ENCODE measurements around the gene PLCB1.
"Not testable (repeated sequence)": the region's sequence is repeated elsewhere in the genome, so short reads cannot be mapped to it uniquely, and the experiment has no call there.

Gene PLCB1

DNA sequence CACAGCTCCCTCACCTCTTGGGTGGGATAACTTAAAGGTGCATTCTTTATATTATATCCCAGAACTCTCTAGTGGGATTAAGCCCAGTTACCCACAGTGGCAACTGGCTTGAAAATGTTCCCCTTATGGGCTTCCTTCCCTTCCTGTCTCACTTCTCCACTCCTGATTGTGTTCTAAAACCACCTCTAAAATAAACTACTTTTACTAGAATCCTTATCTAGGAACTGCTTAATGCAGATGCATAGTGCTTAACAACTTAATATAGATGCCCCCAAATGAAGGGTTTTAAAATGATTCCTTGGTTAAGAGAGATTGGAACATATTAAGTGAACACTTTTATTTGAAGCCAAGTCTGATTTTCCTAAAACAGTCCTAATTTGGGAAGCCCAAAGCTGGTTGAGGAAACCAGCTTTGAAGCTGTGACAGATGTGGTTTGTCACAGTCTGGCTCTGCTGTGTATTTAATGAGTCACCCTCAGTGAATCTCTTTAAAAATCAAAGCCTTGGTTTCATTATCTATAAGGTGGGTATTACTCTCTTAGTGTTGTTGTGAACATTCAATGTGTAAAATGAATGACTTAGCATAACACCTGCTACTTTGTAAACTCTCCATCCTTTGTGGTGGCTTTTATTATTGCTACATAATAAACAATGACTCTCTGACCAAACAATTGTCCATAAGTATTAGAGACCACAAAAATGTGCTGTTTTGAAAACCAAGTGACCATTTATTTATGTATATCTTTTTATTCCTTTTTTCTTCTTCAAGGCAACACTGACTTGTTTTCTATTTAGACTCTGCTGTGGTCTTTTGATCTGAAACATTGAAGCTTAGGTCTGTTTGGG is 24.4 kb downstream of the PLCB1 start:
- peak; percentile 18 for DNase-seq (ENCODE audit: low spot score)

- DNase-seq (ENCODE audit: low spot score) = not testable (repeated sequence)
Measured at GRCh38 chr20:8159217-8159616, 27.2 kb downstream of the PLCB1 start.

DNA sequence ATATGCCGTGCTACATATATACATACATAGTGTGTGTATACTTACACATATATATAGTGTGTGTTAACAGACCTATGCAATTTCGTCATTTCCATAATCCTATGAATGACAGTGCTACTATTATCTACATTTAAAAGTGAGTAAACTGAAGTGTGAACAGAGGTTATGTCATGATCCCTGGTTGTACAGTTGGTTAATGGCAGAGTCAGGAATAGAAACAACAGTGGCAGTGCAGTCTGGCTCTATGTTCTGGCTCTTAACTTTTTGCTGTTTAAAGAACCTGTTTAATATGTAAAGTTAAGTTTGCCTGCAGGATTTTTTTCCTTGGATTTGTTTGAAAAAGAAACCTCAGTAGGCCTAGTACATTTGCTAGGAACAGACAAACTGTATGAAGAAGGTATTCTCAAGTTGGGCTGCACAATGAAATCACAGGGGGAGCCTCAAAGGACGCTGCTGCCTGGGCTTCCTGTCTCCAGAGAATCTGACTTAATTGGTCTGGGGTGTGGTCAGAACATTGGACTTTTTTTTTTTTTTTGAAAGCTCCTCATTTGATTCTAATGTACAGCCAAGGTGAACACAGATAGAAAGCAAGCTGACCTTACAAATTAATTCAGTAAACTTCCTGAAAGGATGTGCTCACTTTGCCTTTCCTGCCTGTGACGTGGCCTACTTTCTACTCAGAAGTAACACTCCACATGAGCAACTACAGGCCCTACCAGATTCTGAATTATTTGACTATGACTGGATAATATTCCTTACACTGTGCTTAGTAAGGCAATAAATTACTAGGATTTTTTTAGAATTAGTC is 29.4 kb downstream of the PLCB1 start:
- no peak for DNase-seq (ENCODE audit: low spot score)

GRCh38 chr20:8162610-8163009 is 30.5 kb downstream of the PLCB1 start:
- DNase-seq (ENCODE audit: low spot score) = no peak

DNA sequence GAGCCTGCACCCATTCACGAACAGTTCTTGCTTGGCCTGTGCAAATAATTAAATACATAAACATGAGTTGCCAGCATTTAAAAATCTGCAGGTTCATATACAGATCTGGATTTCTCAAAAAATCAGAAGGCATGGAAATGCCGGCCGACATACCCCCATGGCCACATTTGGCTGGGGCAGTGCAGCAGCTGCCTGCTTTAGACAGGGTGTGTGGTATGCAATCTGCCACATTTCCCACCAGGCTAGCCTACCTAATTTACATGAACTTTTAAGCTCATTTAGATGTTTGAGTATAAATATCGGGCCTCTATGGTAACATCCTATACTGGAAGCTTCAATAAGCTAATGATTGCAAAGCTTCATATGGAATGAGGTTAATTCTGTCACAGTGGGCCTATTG is 31.5 kb downstream of the PLCB1 start:
- no peak for DNase-seq (ENCODE audit: low spot score)

DNA sequence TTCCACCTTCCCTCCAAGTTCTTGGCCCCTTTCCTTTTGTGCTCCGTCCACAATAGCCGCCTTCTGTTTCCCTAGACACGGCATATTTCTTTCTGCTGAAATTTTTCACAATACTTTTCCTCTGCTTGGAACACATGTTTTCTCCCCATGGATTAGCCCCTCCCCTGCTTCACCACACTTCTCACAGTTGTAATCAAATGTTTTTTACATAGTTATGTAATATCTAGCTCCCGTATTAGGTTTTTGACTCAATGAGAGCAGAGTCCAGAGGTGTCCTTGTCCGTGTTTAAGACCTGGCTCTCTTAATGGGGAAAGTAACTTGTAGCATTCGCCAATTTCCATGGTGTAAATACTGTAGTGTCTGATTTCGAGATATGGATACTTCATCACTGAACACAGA is 34.7 kb downstream of the PLCB1 start:
- DNase-seq (ENCODE audit: low spot score) = no peak

GRCh38 chr20:8168785-8169288 is 36.8 kb downstream of the PLCB1 start:
- no peak for DNase-seq (ENCODE audit: low spot score)

- no peak for DNase-seq (ENCODE audit: low spot score)
Measured at GRCh38 chr20:8170921-8171320, 38.9 kb downstream of the PLCB1 start.

DNA sequence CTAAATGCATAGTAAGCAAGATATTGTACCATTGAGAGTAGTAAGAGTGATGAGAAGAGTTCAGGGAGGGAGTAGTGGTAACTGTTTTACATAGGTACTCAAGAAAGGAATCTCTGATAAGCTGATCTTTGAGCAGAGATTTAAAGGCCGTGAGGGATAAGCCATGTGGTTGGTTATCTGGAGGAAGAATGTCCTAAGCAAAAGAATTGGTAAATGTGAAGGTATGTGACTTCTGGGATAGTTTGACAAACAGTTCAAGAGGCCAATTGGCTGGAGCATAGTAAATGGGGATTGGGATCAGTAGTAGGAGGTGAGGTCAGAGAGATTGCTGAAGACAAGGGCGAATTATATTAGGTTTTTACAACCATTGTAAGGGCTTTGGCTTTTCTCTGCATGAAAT is 40.1 kb downstream of the PLCB1 start:
- DNase-seq (ENCODE audit: low spot score) = no peak

DNA sequence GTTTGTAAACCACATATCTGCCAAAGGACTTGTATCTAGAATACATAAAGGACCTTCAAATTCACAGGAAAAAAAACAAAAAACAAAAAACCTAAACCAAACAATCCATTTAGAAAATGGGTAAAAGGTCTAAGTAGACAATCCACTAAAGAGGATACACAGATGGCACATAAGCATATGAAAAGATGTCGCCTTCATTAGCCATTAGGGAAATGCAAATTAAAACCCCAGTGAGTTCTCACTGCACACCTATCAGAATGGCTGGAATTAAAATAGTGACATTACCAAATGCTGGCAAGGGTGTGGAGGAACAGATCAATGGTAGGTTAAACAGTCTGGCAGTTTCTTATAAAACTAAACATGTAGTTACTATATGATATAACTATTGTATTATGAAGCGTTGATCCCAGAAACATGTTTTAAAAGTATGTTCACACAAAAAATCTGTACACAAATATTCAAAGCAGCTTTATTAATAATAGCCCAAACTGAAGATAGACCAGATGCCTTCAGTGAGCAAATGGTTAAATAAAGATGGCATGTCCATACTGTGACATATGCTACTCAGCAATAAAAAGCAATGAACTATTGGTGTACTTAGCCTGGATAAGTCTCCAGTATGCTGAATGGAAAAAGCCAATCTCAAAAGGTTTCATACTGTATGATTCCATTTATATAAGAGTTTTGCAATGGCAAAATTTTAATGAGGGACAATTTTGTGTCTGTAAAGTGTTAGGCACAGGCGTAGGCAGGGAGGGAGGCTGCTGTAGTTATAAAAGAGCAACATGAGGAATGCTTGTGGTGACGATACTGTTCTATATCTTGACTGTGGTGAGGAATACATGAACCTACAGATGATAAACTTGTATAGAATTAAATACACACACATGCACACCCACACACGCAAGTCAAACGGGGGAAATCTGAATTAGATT is 43.9 kb downstream of the PLCB1 start:
- no peak for DNase-seq (ENCODE audit: low spot score)

DNA sequence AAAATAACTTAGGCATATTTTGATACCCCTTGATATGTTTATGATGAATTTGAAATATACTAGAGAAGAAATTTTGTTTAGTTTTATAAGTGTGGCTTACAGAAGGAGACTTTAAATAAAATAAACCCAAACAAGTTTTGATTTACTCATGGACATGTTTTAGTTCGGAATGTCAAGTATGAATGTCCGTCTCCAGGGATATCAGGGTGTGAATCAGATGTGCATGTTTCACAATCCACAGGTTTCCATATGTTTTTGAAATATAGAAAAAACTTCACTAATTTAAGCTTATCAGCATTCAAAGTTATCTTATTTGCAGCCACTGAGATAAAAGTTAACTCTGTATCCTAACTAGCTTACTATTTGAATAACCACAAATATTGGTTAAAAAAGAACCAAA is 51.5 kb downstream of the PLCB1 start:
- no peak for DNase-seq (ENCODE audit: low spot score)

DNA sequence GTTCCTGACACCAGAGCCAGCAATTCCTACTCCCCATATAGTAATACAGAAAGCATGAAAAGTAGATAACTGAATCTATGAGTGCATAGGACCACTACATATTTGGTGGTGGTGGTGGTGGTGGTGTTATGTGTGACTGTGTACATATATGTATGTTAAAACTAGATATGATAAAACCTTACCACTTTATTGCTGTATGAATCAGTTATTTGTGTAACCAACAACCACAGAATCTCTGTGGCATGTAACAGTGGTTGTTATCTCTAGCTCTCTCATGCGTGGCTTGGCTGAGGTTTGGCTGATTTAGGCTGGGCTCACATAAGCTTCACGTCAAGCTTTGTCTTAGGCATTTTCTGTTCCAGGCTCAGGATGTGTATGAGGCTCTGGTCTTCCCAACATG is 55.7 kb downstream of the PLCB1 start:
- DNase-seq (ENCODE audit: low spot score) = no peak

GRCh38 chr20:8190043-8190880 is 58.2 kb downstream of the PLCB1 start:
- no peak for DNase-seq (ENCODE audit: low spot score)

- no peak for DNase-seq (ENCODE audit: low spot score)
Measured at GRCh38 chr20:8194721-8195120, 62.7 kb downstream of the PLCB1 start.

DNA sequence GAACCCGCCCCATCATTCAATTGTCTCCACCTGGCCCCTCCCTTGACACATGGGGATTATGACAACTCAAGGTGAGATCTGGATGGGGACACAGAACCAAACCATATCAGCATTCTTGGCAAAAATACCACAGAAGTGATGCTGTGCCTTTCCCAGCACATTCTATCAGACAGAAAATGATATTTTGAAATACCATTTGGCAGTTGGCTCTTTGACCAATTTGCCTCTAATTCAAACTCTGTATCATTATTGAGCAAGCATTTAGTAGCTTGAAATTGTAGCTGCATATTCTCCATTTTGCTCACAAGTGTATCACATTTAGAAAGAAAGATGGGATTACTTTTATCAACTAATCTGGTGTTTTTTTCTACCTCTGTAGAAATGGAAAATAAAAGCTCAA is 64.0 kb downstream of the PLCB1 start:
- no peak for DNase-seq (ENCODE audit: low spot score)

DNA sequence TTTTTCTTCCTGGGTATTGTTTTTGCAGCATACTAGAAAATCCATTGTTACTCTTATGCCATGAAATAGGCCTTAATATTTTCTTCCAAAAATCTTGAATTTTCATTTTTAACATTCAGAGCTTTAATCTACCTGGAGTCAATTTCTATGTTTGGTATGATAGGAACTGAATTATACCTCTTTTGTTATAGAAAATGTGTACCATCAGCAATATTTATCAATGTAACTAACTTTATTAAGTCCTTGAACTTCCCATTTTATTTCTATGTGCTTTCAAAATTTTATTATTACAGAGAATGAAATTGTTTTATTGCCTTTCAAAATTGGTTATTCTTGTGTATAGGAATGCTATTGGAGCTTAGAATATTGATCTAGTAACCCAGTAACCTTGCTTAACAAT is 68.2 kb downstream of the PLCB1 start:
- DNase-seq (ENCODE audit: low spot score) = no peak

GRCh38 chr20:8203366-8203765 is 71.3 kb downstream of the PLCB1 start:
- DNase-seq (ENCODE audit: low spot score) = no peak

DNA sequence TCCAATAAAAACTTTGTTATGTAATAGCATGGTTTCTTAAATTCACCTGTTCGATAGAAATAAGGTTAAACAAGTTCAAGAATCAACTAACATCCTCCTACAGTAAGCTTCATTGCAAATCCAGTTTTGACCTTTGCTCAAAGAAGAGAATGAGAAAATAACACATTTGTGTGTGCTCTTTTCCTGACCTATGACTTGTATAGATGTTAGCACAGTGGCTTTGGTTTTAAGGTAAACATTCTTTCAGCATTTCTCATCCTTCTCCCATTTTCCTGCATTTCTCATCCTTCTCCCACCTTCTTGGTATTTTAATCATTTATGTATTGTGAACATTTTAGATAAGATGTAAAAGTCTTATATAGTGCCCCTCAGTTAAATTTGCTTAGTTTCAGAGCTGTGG is 73.9 kb downstream of the PLCB1 start:
- no peak for DNase-seq (ENCODE audit: low spot score)

DNA sequence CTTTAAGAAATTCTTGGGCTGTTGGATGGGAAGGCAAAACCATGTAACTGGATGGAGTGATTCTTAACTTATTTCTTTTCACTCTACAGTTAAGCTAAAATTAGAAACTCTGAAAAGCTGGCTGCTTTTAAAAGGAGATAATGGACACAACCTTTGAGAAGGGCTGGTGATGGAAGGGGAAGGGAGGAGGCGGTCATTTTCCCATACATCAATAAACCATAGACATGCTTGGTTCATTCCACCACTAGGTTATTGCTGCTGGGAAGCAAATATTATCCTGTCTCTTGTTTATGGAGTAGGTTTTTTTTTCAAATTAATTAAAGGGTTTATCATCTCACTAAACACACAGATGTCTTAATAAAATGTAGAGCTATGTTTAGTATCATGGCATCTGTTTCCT is 76.2 kb downstream of the PLCB1 start:
- DNase-seq (ENCODE audit: low spot score) = no peak

GRCh38 chr20:8209061-8209460 is 77.0 kb downstream of the PLCB1 start:
- no peak for DNase-seq (ENCODE audit: low spot score)

DNA sequence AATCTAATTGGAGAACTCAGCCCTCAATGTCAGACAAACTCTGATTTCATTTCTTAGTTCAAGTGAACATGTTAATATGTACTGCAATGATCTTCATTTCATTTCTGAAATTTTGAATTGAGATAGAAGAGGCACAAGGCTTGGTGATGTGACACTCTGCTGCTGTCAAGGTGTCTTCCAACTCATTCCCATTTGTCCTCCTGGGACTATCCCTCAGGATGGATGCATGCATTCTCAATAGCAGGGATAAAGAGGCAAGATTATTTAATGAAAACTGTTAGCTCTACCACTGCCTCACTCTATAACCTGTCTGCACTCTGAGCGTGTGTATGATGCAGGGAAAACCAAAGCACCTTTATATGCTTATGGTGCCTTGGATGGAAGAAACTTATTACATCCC is 78.7 kb downstream of the PLCB1 start:
- no peak for DNase-seq (ENCODE audit: low spot score)

All from AG08396 (cell line).